Esophagus squamous epithelium (tissue), 5 donors: ENCODE measurements around the gene ZDHHC7. TPM values are rescaled to one million over a fixed set of nuclear protein-coding genes. Genes with fewer than 3 reads are reported as not detected.

Experiments
- DNase-seq: peaks from one replicate; lab custom pipeline; 2025; lab: John Stamatoyannopoulos, UW
- H3K27ac ChIP-seq, 4 donors: fragments of 200-600 bp; sonication (generic); one replicate each; pipeline ENCODE4 v1.5.1; 2016 to 2019; ENCODE audit warnings: mild to moderate bottlenecking in 1 of 4
- H3K27me3 ChIP-seq, 4 donors: fragments of 200-600 bp; sonication (generic); 1 replicate in 3 of 4; 2 replicates in 1 of 4; pipeline versions ENCODE4 v1.5.1 to v1.6.0; 2017 to 2021; ENCODE audit warnings: antibody characterized with exemption in 1 of 4
- H3K36me3 ChIP-seq, 3 donors: fragments of 200-600 bp; sonication (generic); one replicate each; pipeline ENCODE4 v1.5.1; 2016 to 2019
- H3K4me1 ChIP-seq, 3 donors: fragments of 200-600 bp; sonication (generic); one replicate each; pipeline ENCODE4 v1.5.1; 2017 to 2019
- H3K4me3 ChIP-seq, 4 donors: fragments of 200-600 bp; sonication (generic); 1 replicate in 3 of 4; 2 replicates in 1 of 4; pipeline ENCODE4 v1.5.1; 2016 to 2019; ENCODE audit warnings: mild to moderate bottlenecking in 2 of 4, moderate library complexity in 1 of 4
- H3K9me3 ChIP-seq, 3 donors: fragments of 200-600 bp; sonication (generic); one replicate each; pipeline ENCODE4 v1.5.1; 2016 to 2019
- CTCF ChIP-seq, 6 experiments: fragments of 450-650 bp in 4 of 6; fragments of 200-600 bp in 2 of 6; sonication (generic) in 2 of 6; IDR thresholded peaks; one replicate each; pipeline ENCODE4 v1.5.1; 2016 to 2019; ENCODE audit warnings: antibody characterized with exemption in 6 of 6, mild to moderate bottlenecking in 4 of 6, moderate library complexity in 4 of 6
- POLR2A ChIP-seq, 4 donors: fragments of 450-650 bp; IDR thresholded peaks; one replicate each; pipeline ENCODE4 v1.6.1; 2017; ENCODE audit warnings: antibody characterized with exemption in 4 of 4, mild to moderate bottlenecking in 4 of 4, moderate library complexity in 3 of 4
- WGBS, 2 donors: methylation state at CpG; one replicate each; pipeline ENCODE4 v1.1.5; 2018; 5-methylcytosine and 5-hydroxymethylcytosine counted together
- intact Hi-C: fragments of 100-400 bp; cut with DNase I; formaldehyde crosslinking; loops from one replicate; pipeline ENCODE4 v1.15.0; 2022
- total RNA-seq, 4 donors: library from RNA; depleted of rRNA; stranded (reverse); fragments of >200 nt; gene quantifications; one replicate each; pipeline ENCODE4 v1.1.0, GENCODE V29; 2016
- donor health status: DM: yes; HTN: yes; CAD: no.

The ZDHHC7 gene
- total RNA-seq, 4 donors from 2014 or later, result 31.2 to 41.2 (median 38.6) TPM

- H3K36me3 ChIP-seq, result peaks cover 0 to 10% (median 0%) of the 10 kb centered on the region in 3 donors
- no peak overlapping the region for H3K4me3 ChIP-seq
- 77 to 85% methylated on average over 11 to 13 of the region's 20 CpGs for WGBS, 2 donors
- H3K9me3 ChIP-seq, result no peaks in the 10 kb centered on the region
- intact Hi-C loops, result no loop called here
- H3K27me3 ChIP-seq, result no peaks in the 10 kb centered on the region
- no peak for TF ChIP-seq POLR2A (IDR thresholded peaks at IDR 0.05)
- no peak for TF ChIP-seq CTCF (IDR thresholded peaks at IDR 0.05)
- peak overlapping the region in 1 of 4 donors; percentile 9 for H3K27ac ChIP-seq
- DNase-seq, result no peak
- peaks cover 0 to 19% (median 0%) of the 10 kb centered on the region in 3 donors for H3K4me1 ChIP-seq
Observed at GRCh38 chr16:85046931-85047866, 35.9 kb upstream of the ZDHHC7 start.

- Histone ChIP-seq H3K27ac (no peak overlapping the region), H3K4me3 (no peak overlapping the region), H3K27me3 (no peaks in the 10 kb centered on the region), H3K4me1 (peaks cover 0 to 19% (median 0%) of the 10 kb centered on the region in 3 donors), H3K36me3 (peaks cover 0 to 10% (median 0%) of the 10 kb centered on the region in 3 donors), H3K9me3 (no peaks in the 10 kb centered on the region)
- intact Hi-C loops, result no loop called here
- no peak for DNase-seq
- WGBS, 2 donors, result 91 to 94% methylated on average over 8 of the region's 8 CpGs
- no peak for TF ChIP-seq CTCF (IDR thresholded peaks at IDR 0.05)
- TF ChIP-seq POLR2A (IDR thresholded peaks at IDR 0.05), result no peak
Observed at GRCh38 chr16:85046472-85046916, 35.2 kb upstream of the ZDHHC7 start.

GRCh38 chr16:85045641-85046471 lies 34.5 kb upstream of the ZDHHC7 start:
- Histone ChIP-seq H3K4me1 (peaks cover 0 to 14% (median 0%) of the 10 kb centered on the region in 3 donors), H3K9me3 (no peaks in the 10 kb centered on the region), H3K27me3 (no peaks in the 10 kb centered on the region), H3K27ac (no peak overlapping the region), H3K36me3 (peaks cover 0 to 10% (median 0%) of the 10 kb centered on the region in 3 donors), H3K4me3 (no peak overlapping the region)
- 88 to 94% methylated on average over 12 of the region's 23 CpGs for WGBS, 2 donors
- TF ChIP-seq CTCF (IDR thresholded peaks at IDR 0.05), result no peak
- no peak for TF ChIP-seq POLR2A (IDR thresholded peaks at IDR 0.05)
- DNase-seq, result no peak
- intact Hi-C loops, result no loop called here

GRCh38 chr16:85045077-85045476 lies 33.7 kb upstream of the ZDHHC7 start:
- peaks cover 0 to 10% (median 0%) of the 10 kb centered on the region in 3 donors for H3K36me3 ChIP-seq
- H3K27ac ChIP-seq, result no peak overlapping the region
- no peak overlapping the region for H3K4me3 ChIP-seq
- no peaks in the 10 kb centered on the region for H3K27me3 ChIP-seq
- no peak for TF ChIP-seq POLR2A (IDR thresholded peaks at IDR 0.05)
- WGBS, 2 donors, result 87 to 95% methylated on average over 5 of the region's 5 CpGs
- intact Hi-C loops, result no loop called here
- no peak for DNase-seq
- H3K9me3 ChIP-seq, result no peaks in the 10 kb centered on the region
- peaks cover 0 to 7% (median 0%) of the 10 kb centered on the region in 3 donors for H3K4me1 ChIP-seq

GRCh38 chr16:85042606-85043005 lies 31.3 kb upstream of the ZDHHC7 start:
- intact Hi-C loops, result no loop called here
- 76 to 83% methylated on average over 5 to 6 of the region's 6 CpGs for WGBS, 2 donors
- no peak for DNase-seq
- Histone ChIP-seq H3K4me3 (no peak overlapping the region), H3K36me3 (peaks cover 0 to 8% (median 0%) of the 10 kb centered on the region in 3 donors), H3K27me3 (no peaks in the 10 kb centered on the region), H3K9me3 (no peaks in the 10 kb centered on the region), H3K4me1 (peaks cover 0 to 2% (median 0%) of the 10 kb centered on the region in 3 donors), H3K27ac (no peak overlapping the region)
- TF ChIP-seq POLR2A (IDR thresholded peaks at IDR 0.05) (no peak), CTCF (IDR thresholded peaks at IDR 0.05) (no peak)
